ENCODE measurements around the gene MUC6. TPM values are rescaled to one million over a fixed set of nuclear protein-coding genes. Genes with fewer than 3 reads are reported as not detected.

The MUC6 gene
- total RNA-seq, 1 experiment from 2014 or later = 0.49 TPM

DNA sequence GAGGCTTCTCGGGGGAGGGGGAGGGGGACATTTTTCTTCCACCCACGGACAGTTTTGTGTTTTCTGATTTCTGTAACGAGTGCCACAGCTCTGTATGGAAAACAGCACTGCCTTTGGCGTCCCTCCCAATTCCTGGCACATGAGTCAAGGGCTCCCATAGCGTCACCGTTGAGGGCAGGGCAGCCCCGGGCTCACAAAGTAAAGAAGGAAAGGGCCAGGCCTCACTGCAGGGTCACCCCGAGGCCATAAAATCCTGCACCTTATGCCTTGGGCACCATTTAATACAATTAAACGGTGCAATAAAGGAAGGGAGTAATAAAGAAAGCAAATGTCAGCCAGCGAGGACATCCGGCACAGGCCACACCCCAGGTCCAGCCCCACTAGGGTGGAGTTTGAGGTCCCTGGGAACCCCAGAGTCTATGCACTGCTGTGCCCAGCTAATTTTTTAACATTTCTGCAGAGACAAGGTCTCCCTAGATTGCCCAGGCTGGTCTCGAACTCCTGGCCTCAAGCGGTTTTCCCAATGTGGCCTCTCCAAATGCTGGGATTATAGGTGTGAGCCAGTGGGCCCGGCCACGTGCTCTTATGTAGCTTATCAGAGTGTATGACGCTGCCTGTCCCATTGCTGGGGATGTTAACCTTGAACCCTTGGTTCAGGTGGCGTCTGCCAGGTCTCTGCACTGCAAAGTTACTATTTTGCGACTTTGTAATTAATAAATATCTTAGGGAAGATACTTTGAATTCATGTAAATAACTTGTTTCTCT lies 24.5 kb upstream of the MUC6 start:
- Histone ChIP-seq H3K27me3 (ENCODE audit: control insufficient read depth, insufficient read depth, low read length) (peaks cover 2% of the 10 kb centered on the region; the same call in 1 of the 2 replicates), H3K27ac (ENCODE audit: low read length) (no peak overlapping the region), H3K36me3 (ENCODE audit: control insufficient read depth, insufficient read depth, low read length) (no peaks in the 10 kb centered on the region), H3K9me3 (ENCODE audit: control insufficient read depth, insufficient read depth, low read depth, low read length) (no peaks in the 10 kb centered on the region), H3K4me3 (ENCODE audit: low read depth in 2 of 2, low read length in 2 of 2) (no peak overlapping the region), H3K4me1 (ENCODE audit: control insufficient read depth, insufficient read depth, low read length) (peaks cover 3% of the 10 kb centered on the region; the same call in 1 of the 2 replicates)
- intact Hi-C loops (cut with micrococcal nuclease; ENCODE audit: unreplicated experiment) = no loop called here
- peak; percentile 68 for ATAC-seq
- CTCF ChIA-PET = interaction anchor here (0.8 kb wide), 1 partner anchor 407 kb away, joined by 3 read pairs; no protein-coding TSS in a partner anchor
- POLR2A ChIA-PET = no interaction called here
- BruUV-seq (replicated peaks) = no TSS peak
- DNase-seq (ENCODE audit: low read depth, low spot score) = peak; percentile 27
- in situ Hi-C loops (cut with HindIII; ENCODE audit: low pct_unique_long_range_greater_than_20kb, low sequenced_read_pairs) = no loop called here
- TF ChIP-seq TCF7L2 (IDR thresholded peaks at IDR 0.05; ENCODE audit: low read depth, low read length) (no peak), REST (IDR thresholded peaks at IDR 0.05; ENCODE audit: insufficient read depth in 1 of 2, low read depth in 2 of 2, low read length in 1 of 2) (no peak), SIN3A (IDR thresholded peaks at IDR 0.05; ENCODE audit: borderline replicate concordance, insufficient read depth, low read depth, low read length) (no peak), POLR2AphosphoS5 (IDR thresholded peaks at IDR 0.05; ENCODE audit: low read depth, low read length) (no peak)
- TF ChIP-seq, protein P1, sequence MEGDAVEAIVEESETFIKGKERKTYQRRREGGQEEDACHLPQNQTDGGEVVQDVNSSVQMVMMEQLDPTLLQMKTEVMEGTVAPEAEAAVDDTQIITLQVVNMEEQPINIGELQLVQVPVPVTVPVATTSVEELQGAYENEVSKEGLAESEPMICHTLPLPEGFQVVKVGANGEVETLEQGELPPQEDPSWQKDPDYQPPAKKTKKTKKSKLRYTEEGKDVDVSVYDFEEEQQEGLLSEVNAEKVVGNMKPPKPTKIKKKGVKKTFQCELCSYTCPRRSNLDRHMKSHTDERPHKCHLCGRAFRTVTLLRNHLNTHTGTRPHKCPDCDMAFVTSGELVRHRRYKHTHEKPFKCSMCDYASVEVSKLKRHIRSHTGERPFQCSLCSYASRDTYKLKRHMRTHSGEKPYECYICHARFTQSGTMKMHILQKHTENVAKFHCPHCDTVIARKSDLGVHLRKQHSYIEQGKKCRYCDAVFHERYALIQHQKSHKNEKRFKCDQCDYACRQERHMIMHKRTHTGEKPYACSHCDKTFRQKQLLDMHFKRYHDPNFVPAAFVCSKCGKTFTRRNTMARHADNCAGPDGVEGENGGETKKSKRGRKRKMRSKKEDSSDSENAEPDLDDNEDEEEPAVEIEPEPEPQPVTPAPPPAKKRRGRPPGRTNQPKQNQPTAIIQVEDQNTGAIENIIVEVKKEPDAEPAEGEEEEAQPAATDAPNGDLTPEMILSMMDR (IDR thresholded peaks at IDR 0.05) = no peak

GRCh38 chr11:1060410-1060809 lies 23.9 kb upstream of the MUC6 start:
- Histone ChIP-seq H3K27ac (ENCODE audit: low read length) (no peak overlapping the region), H3K4me3 (ENCODE audit: low read depth in 2 of 2, low read length in 2 of 2) (no peak overlapping the region), H3K4me1 (ENCODE audit: control insufficient read depth, insufficient read depth, low read length) (peaks cover 3% of the 10 kb centered on the region; the same call in 1 of the 2 replicates), H3K9me3 (ENCODE audit: control insufficient read depth, insufficient read depth, low read depth, low read length) (no peaks in the 10 kb centered on the region), H3K36me3 (ENCODE audit: control insufficient read depth, insufficient read depth, low read length) (no peaks in the 10 kb centered on the region), H3K27me3 (ENCODE audit: control insufficient read depth, insufficient read depth, low read length) (peaks cover 2% of the 10 kb centered on the region; the same call in 1 of the 2 replicates)
- no TSS peak for BruUV-seq (replicated peaks)
- CTCF ChIA-PET = interaction anchor here (0.8 kb wide), 1 partner anchor 408 kb away, joined by 3 read pairs; no protein-coding TSS in a partner anchor
- ATAC-seq (no peak), DNase-seq (ENCODE audit: low read depth, low spot score) (no peak)
- TF ChIP-seq TCF7L2 (IDR thresholded peaks at IDR 0.05; ENCODE audit: low read depth, low read length) = no peak
- no peak for TF ChIP-seq REST (IDR thresholded peaks at IDR 0.05; ENCODE audit: insufficient read depth in 1 of 2, low read depth in 2 of 2, low read length in 1 of 2)
- TF ChIP-seq, protein P1 (IDR thresholded peaks at IDR 0.05) = no peak
- no peak for TF ChIP-seq POLR2AphosphoS5 (IDR thresholded peaks at IDR 0.05; ENCODE audit: low read depth, low read length)
- TF ChIP-seq SIN3A (IDR thresholded peaks at IDR 0.05; ENCODE audit: borderline replicate concordance, insufficient read depth, low read depth, low read length) = no peak
- intact Hi-C loops (cut with micrococcal nuclease; ENCODE audit: unreplicated experiment) (no loop called here), in situ Hi-C loops (cut with HindIII; ENCODE audit: low pct_unique_long_range_greater_than_20kb, low sequenced_read_pairs) (no loop called here)
- POLR2A ChIA-PET = no interaction called here
